SK-N-SH treated with all-trans-retinoic acid at 6 μM for 48 hours (cell line): ENCODE measurements around the gene PFAS.

Experiments used
- CSRNP3 ChIP-seq: fragments of 250-450 bp; sonication (Bioruptor Pico); IDR thresholded peaks from 2 replicates; pipeline ENCODE4 v1.5.1; 2021; ENCODE audit warnings: mild to moderate bottlenecking, moderate library complexity
- ESRRG ChIP-seq: fragments of 250-450 bp; sonication (Bioruptor Pico); IDR thresholded peaks from 2 replicates; pipeline ENCODE4 v1.6.1; 2021; ENCODE audit warnings: mild to moderate bottlenecking
- PPARA ChIP-seq: fragments of 250-450 bp; sonication (Bioruptor Pico); IDR thresholded peaks from 2 replicates; pipeline ENCODE4 v1.5.0; 2020; ENCODE audit warnings: mild to moderate bottlenecking, borderline replicate concordance
- TSHZ2 ChIP-seq: fragments of 250-450 bp; sonication (Bioruptor Pico); IDR thresholded peaks from 2 replicates; pipeline ENCODE4 v1.5.0; 2020; ENCODE audit warnings: mild to moderate bottlenecking, moderate library complexity
- ZFP3 ChIP-seq: fragments of 250-450 bp; sonication (Bioruptor Pico); IDR thresholded peaks from 2 replicates; pipeline ENCODE4 v1.5.0; 2020; ENCODE audit warnings: mild to moderate bottlenecking, moderate library complexity
- ZNF8 ChIP-seq: fragments of 450-650 bp; formaldehyde crosslinking; IDR thresholded peaks from 2 replicates; pipeline ENCODE4 v1.5.0; 2020; ENCODE audit warnings: mild to moderate bottlenecking, moderate library complexity
- TF ChIP-seq, protein P1 (sequence below): fragments of 250-450 bp; sonication (Bioruptor Pico); IDR thresholded peaks from 2 replicates; pipeline ENCODE4 v1.8.0; 2021; ENCODE audit warnings: low read depth, mild to moderate bottlenecking, moderate library complexity, borderline replicate concordance

DNA sequence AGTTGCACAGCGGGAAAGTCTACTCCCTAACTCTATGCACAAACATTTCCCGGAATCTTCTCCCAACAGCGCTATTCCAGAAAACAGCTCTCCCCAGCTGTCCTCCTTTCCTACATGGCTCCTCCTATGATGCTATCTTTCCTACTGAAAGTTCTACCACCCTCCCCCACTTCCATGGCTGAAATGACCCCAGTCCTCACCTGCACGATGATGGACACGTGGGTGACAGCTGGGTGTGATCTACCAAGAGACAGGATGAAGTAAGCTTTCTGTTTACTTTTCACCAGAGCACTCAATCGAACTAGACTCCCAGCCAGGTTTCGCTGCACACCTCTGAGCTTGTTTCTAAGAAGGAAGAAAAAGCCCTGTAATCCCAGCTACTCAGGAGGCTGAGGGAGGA lies 11.9 kb upstream of the PFAS start:
- no peak for TF ChIP-seq CSRNP3 (CRISPR knock-in tag)
- TF ChIP-seq PPARA (CRISPR knock-in tag) = no peak
- TF ChIP-seq, protein P1, sequence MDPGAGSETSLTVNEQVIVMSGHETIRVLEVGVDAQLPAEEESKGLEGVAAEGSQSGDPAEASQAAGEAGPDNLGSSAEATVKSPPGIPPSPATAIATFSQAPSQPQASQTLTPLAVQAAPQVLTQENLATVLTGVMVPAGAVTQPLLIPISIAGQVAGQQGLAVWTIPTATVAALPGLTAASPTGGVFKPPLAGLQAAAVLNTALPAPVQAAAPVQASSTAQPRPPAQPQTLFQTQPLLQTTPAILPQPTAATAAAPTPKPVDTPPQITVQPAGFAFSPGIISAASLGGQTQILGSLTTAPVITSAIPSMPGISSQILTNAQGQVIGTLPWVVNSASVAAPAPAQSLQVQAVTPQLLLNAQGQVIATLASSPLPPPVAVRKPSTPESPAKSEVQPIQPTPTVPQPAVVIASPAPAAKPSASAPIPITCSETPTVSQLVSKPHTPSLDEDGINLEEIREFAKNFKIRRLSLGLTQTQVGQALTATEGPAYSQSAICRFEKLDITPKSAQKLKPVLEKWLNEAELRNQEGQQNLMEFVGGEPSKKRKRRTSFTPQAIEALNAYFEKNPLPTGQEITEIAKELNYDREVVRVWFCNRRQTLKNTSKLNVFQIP (CRISPR knock-in tag) = no peak
- no peak for TF ChIP-seq TSHZ2 (CRISPR knock-in tag)
- no peak for TF ChIP-seq ESRRG (CRISPR knock-in tag)
- TF ChIP-seq ZFP3 = no peak
- TF ChIP-seq ZNF8 (CRISPR knock-in tag) = no peak
